ENCODE measurements around the gene MCCC1. TPM values are rescaled to one million over a fixed set of nuclear protein-coding genes. Genes with fewer than 3 reads are reported as not detected.

Gene MCCC1
- total RNA-seq, 1 experiment from 2014 or later = 12.6 TPM

DNA sequence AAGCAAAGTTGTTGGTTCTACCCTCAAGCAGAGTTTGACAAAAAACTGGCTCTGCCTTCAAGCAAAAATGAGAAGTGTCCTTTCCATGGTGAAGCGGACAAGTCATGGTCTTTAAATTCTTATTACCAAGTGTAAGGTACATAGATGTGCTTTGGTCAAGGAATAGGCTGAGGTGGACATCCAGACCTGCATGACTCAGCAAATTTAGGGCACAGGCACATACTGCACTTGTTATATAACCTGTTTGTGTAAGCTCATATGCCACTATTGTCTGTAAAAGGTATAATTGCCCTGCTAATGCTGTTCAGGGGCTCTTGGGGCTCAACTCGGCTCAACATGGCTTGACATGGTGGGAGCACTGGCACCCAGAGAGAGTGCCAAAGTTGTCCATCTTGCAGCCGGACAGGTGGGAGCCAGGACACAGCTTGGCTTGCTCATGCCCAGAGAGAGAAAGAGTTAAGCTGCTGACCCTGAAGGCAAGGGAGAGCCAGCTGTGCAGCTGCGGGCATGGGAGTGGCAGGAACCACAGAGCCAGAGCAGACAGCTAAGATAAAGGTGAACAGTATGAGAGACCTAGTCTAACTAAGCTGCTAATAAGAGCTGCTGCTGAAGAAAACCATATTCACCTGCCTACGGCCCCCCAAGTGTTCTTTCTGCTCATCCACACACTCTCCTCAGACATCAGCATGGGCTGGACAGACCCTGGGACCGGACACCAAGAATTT, 17.7 kb downstream of the MCCC1 start:
- H3K4me3 ChIP-seq (replicated peaks in 1 of 2; ENCODE audit: low read depth in 1 of 2, low read length in 2 of 2) = no peak overlapping the region
- H3K9me3 ChIP-seq (ENCODE audit: control insufficient read depth in 1 of 2, insufficient read depth in 1 of 2, low read depth in 1 of 2, low read length in 2 of 2) = no peaks in the 10 kb centered on the region
- peaks cover 3 to 15% of the 10 kb centered on the region in 2 experiments; a peak in 3 of 4 replicates for H3K36me3 ChIP-seq (ENCODE audit: control insufficient read depth in 1 of 2, insufficient read depth in 2 of 2, low read length in 2 of 2)
- H3K27ac ChIP-seq (ENCODE audit: low read depth, low read length) = no peak overlapping the region
- H3K9ac ChIP-seq (ENCODE audit: low read length) = no peak overlapping the region
- DNase-seq (ENCODE audit: low read depth, low spot score) (no peak), ATAC-seq (no peak)
- RAD21 ChIA-PET (ENCODE audit: low non-redundant PET in 1 of 2, low total read pairs in 2 of 2, uncharacterized antibody in 2 of 2, unreplicated experiment in 2 of 2) = no interaction called here
- TF ChIP-seq SRF (IDR thresholded peaks at IDR 0.05; ENCODE audit: low read depth) (no peak), CBX3 (IDR thresholded peaks at IDR 0.05; ENCODE audit: low read depth) (no peak), EZH2phosphoT487 (IDR thresholded peaks at IDR 0.05; ENCODE audit: borderline replicate concordance) (no peak), SP1 (IDR thresholded peaks at IDR 0.05; ENCODE audit: low read depth) (no peak), POLR2AphosphoS5 (IDR thresholded peaks at IDR 0.05; ENCODE audit: low read depth, low read length) (no peak), CEBPB (IDR thresholded peaks at IDR 0.05; ENCODE audit: low read depth) (no peak), ZFX (IDR thresholded peaks at IDR 0.05) (no peak), POLR2A (IDR thresholded peaks at IDR 0.05; ENCODE audit: borderline replicate concordance, extremely low read depth, insufficient read depth, insufficient read length) (no peak), TCF7L2 (IDR thresholded peaks at IDR 0.05; ENCODE audit: borderline replicate concordance, extremely low read depth, insufficient read depth, insufficient read length) (no peak), FOSL1 (IDR thresholded peaks at IDR 0.05; ENCODE audit: low read depth) (no peak), SIN3A (IDR thresholded peaks at IDR 0.05; ENCODE audit: low read depth) (no peak), EZH2 (IDR thresholded peaks at IDR 0.05) (no peak), EGR1 (IDR thresholded peaks at IDR 0.05; ENCODE audit: low read depth) (no peak), JUND (IDR thresholded peaks at IDR 0.05) (no peak), ZBTB33 (IDR thresholded peaks at IDR 0.05; ENCODE audit: extremely low read depth, insufficient replicate concordance, low read length) (no peak), RAD21 (IDR thresholded peaks at IDR 0.05; ENCODE audit: low read depth) (no peak)
- H3K4me2 ChIP-seq (ENCODE audit: low read length) = no peak overlapping the region
- H2AFZ ChIP-seq (ENCODE audit: low read depth, low read length, poor library complexity, severe bottlenecking) = no peak overlapping the region
- no TSS peak for BruUV-seq (replicated peaks)
- POLR2A ChIA-PET = no interaction called here
- H3K79me2 ChIP-seq (ENCODE audit: insufficient read depth, low read length) = no peaks in the 10 kb centered on the region
- H3K27me3 ChIP-seq (ENCODE audit: insufficient read depth, low read length) = no peaks in the 10 kb centered on the region
- H3K9me2 ChIP-seq (ENCODE audit: insufficient read depth) = no peaks in the 10 kb centered on the region
- CTCF ChIA-PET = no interaction called here
- H4K20me1 ChIP-seq (ENCODE audit: insufficient read depth) = no peaks in the 10 kb centered on the region
- H3K4me1 ChIP-seq (ENCODE audit: control insufficient read depth in 1 of 2, insufficient read depth in 2 of 2, low read length in 2 of 2) = no peaks in the 10 kb centered on the region
- intact Hi-C loops (cut with micrococcal nuclease) = no loop called here
